ENCODE measurements around the gene PACS2. TPM values are rescaled to one million over a fixed set of nuclear protein-coding genes. Genes with fewer than 3 reads are reported as not detected.

Gene PACS2
- total and polyA plus RNA-seq, 3 donors from 2014 or later, result 99.2 to 174 (median 167) TPM

GRCh38 chr14:105413544-105413886 is 99.0 kb downstream of the PACS2 start:
- TF ChIP-seq CTCF (IDR thresholded peaks at IDR 0.05) (no peak), POLR2A (IDR thresholded peaks at IDR 0.05) (no peak)
- H3K9me3 ChIP-seq, result no peaks in the 10 kb centered on the region
- intact Hi-C loops (cut with DNase I; ENCODE audit: low total_unique reads), result no loop called here
- H3K4me3 ChIP-seq, result no peak overlapping the region
- peaks cover 15% of the 10 kb centered on the region for H3K4me1 ChIP-seq
- no peaks in the 10 kb centered on the region for H3K36me3 ChIP-seq (ENCODE audit: low read depth, missing control alignments)
- H3K27ac ChIP-seq, result no peak overlapping the region
- 95 to 100% methylated on average over 2 of the region's 2 CpGs for WGBS, 2 donors
- H3K27me3 ChIP-seq, result no peaks in the 10 kb centered on the region
- DNase-seq, result no peak

GRCh38 chr14:105414456-105415371 is 100.2 kb downstream of the PACS2 start:
- Histone ChIP-seq H3K4me1 (peaks cover 24% of the 10 kb centered on the region), H3K27ac (peak overlapping the region; percentile 11 to 50), H3K4me3 (peak overlapping the region; percentile 48 to 53), H3K9me3 (no peaks in the 10 kb centered on the region), H3K27me3 (no peaks in the 10 kb centered on the region), H3K36me3 (ENCODE audit: low read depth, missing control alignments) (no peaks in the 10 kb centered on the region)
- 10 to 19% methylated on average over 33 to 49 of the region's 79 CpGs for WGBS, 2 donors
- DNase-seq, result peak; percentile 78
- intact Hi-C loops (cut with DNase I; ENCODE audit: low total_unique reads), result no loop called here
- TF ChIP-seq POLR2A (IDR thresholded peaks at IDR 0.05) (no peak), CTCF (IDR thresholded peaks at IDR 0.05) (peak; percentile 58 to 68 (median 64))

- intact Hi-C loops (cut with DNase I; ENCODE audit: low total_unique reads), result no loop called here
- peak overlapping the region in 1 of 2 donors; percentile 48 for H3K4me3 ChIP-seq
- peak overlapping the region in 1 of 2 donors; percentile 50 for H3K27ac ChIP-seq
- no peaks in the 10 kb centered on the region for H3K27me3 ChIP-seq
- no peaks in the 10 kb centered on the region for H3K9me3 ChIP-seq
- H3K4me1 ChIP-seq, result peaks cover 26% of the 10 kb centered on the region
- no peaks in the 10 kb centered on the region for H3K36me3 ChIP-seq (ENCODE audit: low read depth, missing control alignments)
- no peak for DNase-seq
- TF ChIP-seq POLR2A (IDR thresholded peaks at IDR 0.05) (no peak), CTCF (IDR thresholded peaks at IDR 0.05) (no peak)
- WGBS, 2 donors, result 72 to 81% methylated on average over 25 of the region's 25 CpGs
Observed at GRCh38 chr14:105415481-105416428, 101.2 kb downstream of the PACS2 start.

GRCh38 chr14:105416671-105417070 is 102.1 kb downstream of the PACS2 start:
- 94 to 96% methylated on average over 11 of the region's 11 CpGs for whole genome bisulfite sequencing, 2 donors
- Histone ChIP-seq H3K4me1 (peaks cover 34% of the 10 kb centered on the region), H3K27ac (no peak overlapping the region), H3K4me3 (no peak overlapping the region), H3K27me3 (no peaks in the 10 kb centered on the region), H3K9me3 (no peaks in the 10 kb centered on the region), H3K36me3 (ENCODE audit: low read depth, missing control alignments) (no peaks in the 10 kb centered on the region)
- intact Hi-C loops (cut with DNase I; ENCODE audit: low total_unique reads), result no loop called here
- DNase-seq, result no peak
- no peak for TF ChIP-seq POLR2A (IDR thresholded peaks at IDR 0.05)
- no peak for TF ChIP-seq CTCF (IDR thresholded peaks at IDR 0.05)

Data from testis (tissue), 3 donors.